HG03039 (cell line): ENCODE measurements around the gene FOXP1.

Experiments used
- ATAC-seq: cut with Tn5 transposase; IDR thresholded peaks from one replicate; pipeline ENCODE4 v1.9.1; 2021; ENCODE audit warnings: mild to moderate bottlenecking, moderate library complexity; ENCODE audit not compliant: unreplicated experiment

The FOXP1 gene

GRCh38 chr3:71202848-71203533, 380.5 kb downstream of the FOXP1 start:
- ATAC-seq: no peak

GRCh38 chr3:71201939-71202338, 381.6 kb downstream of the FOXP1 start:
- no peak for ATAC-seq

- ATAC-seq: no peak
These were observed 385.5 kb downstream of the FOXP1 start for GRCh38 chr3:71197841-71198565.

- no peak for ATAC-seq
These were observed 388.0 kb downstream of the FOXP1 start for GRCh38 chr3:71195492-71195891.

DNA sequence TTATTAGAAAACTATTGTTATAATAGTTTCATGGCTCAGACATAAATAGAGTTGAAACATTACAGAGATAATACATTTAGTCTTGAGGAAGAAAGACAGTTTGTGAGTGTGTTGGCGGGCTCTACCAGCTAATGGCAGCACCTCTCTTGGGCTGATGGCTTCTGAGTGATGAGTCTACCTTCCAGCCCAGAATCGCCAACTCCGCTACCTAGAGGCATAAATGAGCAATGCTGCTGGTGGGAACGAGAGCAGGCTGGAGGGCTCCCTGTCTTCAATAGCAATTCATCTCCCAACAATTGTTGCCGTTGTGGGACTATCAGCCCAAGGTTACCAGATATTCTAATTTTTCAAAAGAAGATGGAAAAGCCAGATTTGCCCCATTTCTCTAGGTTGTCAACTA, 388.7 kb downstream of the FOXP1 start:
- ATAC-seq: no peak

GRCh38 chr3:71191031-71191482, 392.5 kb downstream of the FOXP1 start:
- no peak for ATAC-seq

- no peak for ATAC-seq
These were observed 394.0 kb downstream of the FOXP1 start for GRCh38 chr3:71189480-71189879.

- ATAC-seq: no peak
These were observed 395.8 kb downstream of the FOXP1 start for GRCh38 chr3:71187715-71188114.

DNA sequence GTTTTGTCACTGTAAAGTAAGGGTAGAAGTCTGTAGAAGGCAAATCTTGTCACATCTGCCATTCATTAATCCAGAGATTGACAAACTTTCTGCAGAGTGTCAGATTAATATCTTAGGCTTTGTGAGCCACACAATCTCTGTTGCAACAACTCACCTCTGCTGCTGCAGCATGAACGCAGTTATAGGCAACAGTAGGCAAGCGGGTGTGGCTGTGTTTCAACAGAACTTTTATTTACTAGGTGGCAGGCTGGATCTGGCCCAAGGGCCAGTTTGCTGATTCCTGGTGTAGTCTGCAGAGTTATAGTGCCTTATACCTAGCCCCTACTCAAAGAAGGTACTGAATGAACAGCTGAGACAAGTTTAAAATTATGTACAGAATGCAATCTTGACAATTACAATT, 396.7 kb downstream of the FOXP1 start:
- no peak for ATAC-seq

DNA sequence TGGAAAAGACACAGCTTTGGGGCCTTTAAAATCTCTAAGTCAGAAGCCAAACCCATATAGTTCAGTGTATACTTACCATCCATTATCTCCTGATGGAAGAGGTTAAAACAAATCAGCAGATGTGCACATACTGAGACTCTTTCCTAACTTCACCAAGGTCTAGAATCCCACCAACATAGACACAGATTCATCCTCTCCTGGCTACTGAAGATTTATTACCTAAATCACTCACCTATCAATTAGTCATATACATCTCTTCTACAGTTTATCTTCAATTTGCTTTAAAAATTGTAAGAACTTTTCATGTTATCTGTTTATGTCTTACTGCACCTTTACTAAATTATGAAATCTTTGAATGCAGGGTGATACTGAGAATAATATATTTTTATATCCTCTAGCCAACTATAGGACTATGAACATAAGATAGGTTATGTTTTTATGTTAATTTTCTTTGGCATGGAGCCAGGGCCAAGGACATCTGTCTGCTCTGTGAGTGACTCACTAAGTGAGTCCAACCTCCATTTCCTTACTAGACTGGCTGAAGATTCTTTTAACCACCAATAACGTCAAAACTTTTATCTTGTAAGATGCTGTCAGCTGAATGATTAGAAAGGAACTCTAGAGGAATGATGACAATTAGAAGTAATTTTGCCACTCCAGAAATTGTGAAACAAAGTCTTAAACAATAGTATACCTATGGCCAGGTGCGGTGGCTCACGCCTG, 397.6 kb downstream of the FOXP1 start:
- no peak for ATAC-seq

DNA sequence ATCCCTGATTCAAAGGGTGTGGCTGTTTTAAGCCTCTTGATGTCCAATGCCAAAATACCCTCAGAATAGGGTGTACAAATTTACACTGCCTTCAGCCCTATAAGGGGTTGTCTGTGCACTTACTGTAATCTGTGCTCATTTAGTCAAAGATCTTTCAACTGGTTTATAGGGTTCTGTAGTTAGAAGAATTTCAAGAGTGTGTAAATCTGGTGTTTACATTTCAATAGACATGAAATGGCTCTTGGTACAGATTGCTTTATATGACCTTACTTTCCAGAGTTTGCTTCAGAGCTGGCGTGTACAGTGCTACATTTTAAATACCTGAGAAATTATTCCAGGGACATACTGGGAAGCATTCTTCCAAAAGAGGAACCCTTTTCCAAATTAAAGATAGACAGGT, 399.3 kb downstream of the FOXP1 start:
- ATAC-seq: no peak

GRCh38 chr3:71183549-71183948, 400.0 kb downstream of the FOXP1 start:
- ATAC-seq: no peak

DNA sequence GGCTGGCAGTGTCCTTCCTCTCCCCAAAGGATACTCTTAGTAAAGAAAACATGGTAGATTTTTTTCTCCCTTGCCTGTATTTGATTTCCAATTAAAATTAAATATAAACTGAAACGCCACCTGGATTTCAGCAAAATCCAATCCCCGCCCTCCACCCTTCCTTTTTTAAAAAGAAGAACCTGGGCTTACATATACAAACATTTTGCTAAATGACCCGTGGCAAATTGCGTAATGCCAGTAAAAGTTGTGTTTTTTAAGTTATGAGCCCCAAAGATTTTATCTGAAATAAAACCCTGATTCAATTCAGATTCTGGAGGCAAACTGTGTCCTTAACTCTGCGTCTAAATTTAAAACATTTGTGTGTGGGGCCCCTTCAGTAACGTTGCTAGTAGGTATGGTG, 403.0 kb downstream of the FOXP1 start:
- ATAC-seq: no peak

- ATAC-seq: no peak
These were observed 406.2 kb downstream of the FOXP1 start for GRCh38 chr3:71177375-71177774.

DNA sequence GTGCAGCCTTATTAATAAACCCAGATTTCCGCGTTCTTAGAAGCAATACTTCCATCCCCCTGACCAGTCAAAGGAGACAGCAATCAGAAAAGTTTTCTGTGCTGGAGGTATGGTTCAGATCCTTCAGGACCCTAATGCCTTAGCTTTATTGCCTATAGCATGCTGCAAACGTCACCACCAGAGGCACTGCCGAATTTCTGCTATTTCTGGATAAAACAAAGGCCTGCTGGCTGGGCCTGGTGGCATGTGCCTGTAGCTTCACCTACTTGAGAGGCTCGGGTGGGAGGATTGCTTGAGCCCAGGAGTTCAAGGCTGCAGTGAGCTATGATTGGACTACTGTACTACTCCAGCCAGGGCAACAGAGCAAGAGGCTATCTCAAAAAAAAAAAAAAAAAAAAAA, 407.2 kb downstream of the FOXP1 start:
- no peak for ATAC-seq

DNA sequence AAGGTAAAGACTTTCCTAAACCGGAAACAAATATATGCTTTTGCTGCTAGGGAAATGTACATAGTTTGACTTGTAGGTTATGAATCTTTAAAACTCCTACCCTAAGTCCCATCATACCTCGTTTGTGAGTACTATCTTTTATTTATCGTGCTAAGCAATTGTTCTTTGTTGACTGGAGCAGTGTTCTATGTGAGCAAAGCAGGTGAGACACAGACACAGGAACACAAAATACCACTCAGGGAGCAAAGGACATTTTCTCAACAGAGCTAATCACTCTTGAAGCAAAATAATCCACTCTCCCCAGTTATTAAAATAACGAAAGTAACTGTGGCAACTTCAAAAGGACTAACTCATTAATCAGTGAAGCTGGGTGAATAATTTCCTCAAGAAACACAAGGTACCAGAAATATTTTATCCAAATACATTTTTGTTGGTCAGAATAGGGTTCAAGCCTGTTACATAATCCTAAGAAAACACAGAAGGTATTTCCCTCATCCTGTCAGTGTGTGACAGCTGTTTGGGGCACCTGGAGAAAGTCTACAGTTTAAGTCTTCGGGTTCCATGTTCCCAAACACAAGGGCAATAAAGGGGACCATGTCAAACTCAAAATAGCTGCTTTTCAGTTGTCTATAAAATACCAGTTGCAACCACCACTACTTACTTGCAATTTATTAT, 407.7 kb downstream of the FOXP1 start:
- no peak for ATAC-seq

DNA sequence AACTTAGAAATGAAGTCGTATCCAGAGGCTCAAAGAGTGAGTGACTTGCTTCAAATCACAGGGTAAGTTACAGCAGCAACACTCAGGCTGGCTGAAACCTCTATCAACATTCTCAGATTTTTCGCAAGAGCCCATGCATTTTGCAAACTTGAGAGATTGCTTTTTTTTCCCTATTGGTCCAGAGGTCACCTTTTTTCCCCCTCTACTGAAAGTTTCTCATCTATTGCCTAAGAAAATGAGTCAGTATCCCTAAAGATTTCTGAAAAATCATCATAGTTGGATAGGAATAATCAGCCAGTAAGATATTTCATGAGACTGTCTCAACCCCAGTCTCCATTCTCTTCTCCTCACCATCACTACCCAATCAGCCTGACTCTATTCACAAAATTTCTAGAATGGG, 410.6 kb downstream of the FOXP1 start:
- ATAC-seq: no peak

GRCh38 chr3:71172189-71172588, 411.3 kb downstream of the FOXP1 start:
- no peak for ATAC-seq

- no peak for ATAC-seq
These were observed 412.3 kb downstream of the FOXP1 start for GRCh38 chr3:71171247-71171646.

DNA sequence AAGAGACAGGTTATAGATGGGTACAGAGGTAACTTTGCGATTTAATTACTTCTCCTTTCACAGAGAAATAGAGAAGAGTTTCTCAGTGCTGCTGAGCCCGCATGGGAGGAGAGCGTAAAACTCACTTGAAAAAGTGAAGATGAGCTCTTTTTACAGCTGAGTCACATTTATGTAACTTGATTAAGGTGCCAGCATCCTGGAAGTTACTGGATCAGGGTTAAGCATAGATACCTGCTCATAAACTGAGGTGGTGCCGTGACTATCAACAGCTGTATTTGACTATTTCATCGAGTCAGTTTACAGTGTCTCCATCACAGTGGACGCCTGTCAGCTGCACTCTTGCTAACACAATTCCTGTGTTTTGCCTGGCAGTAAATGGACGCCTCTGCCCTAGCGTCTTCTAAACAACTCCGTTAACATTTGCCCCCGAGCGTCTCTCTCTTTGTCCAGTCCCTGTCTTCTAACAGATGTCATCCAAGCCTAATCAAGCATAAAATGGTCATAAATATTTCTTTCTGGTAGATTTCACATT, 414.6 kb downstream of the FOXP1 start:
- ATAC-seq: no peak

- ATAC-seq: no peak
These were observed 415.3 kb downstream of the FOXP1 start for GRCh38 chr3:71168121-71168721.
